ENCODE results near the gene TNFAIP6.

TNFAIP6 gene

GRCh38 chr2:151423760-151424159, 66.4 kb downstream of the TNFAIP6 start:
- no peak for DNase-seq (ENCODE audit: low read depth, low spot score)
- no peak overlapping the region for H3K4me3 ChIP-seq (ENCODE audit: low read depth, low read length)
- ChIA-PET CTCF (interaction anchor here (1.5 to 3.8 kb wide), 2 partner anchors 9 to 14 kb away, joined by 5 to 29 read pairs; no protein-coding TSS in a partner anchor), POLR2A (no interaction called here)
- no peak for TF ChIP-seq CTCF (IDR thresholded peaks at IDR 0.05; ENCODE audit: insufficient read depth, low read length, missing control alignments)
